ENCODE results near the gene KRTAP2-1. TPM values are rescaled to one million over a fixed set of nuclear protein-coding genes. Genes with fewer than 3 reads are reported as not detected.
"Not testable (repeated sequence)": the region's sequence is repeated elsewhere in the genome, so short reads cannot be mapped to it uniquely, and the experiment has no call there.

KRTAP2-1 gene
- total RNA-seq, 1 donor from 2014 or later: not detected

DNA sequence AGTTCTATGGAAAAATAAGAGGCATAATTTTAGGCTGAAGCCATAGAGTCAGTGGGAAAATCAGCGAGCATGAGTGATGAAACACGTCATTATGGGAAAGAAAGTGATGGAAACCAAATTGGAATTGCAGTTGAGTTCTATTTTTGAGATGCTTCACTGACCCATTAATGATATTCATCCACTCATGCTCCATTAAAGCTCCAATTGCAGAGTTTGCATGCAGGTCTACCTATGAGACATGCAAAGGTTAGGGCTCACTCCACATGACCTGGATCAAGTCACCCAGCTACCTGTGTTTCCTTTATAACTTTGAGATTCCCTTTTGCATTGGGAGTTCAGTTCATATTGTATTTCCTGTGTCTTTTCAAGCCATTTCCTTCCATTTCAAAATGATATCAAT is 26.6 kb upstream of the KRTAP2-1 start:
- no peak for TF ChIP-seq CTCF (IDR thresholded peaks at IDR 0.05)
- Mint-ChIP-seq H3K27me3 (ENCODE audit: low read depth) (no peaks in the 10 kb centered on the region), H3K4me1 (ENCODE audit: low read depth) (no peaks in the 10 kb centered on the region), H3K4me3 (ENCODE audit: unreplicated experiment) (no peak overlapping the region), H3K27ac (ENCODE audit: unreplicated experiment) (no peak overlapping the region), H3K9me3 (ENCODE audit: low read depth) (no peaks in the 10 kb centered on the region), H3K36me3 (ENCODE audit: low read depth) (no peaks in the 10 kb centered on the region)
- no peak for DNase-seq (ENCODE audit: low spot score)

- H3K4me1 Mint-ChIP-seq (ENCODE audit: low read depth): no peaks in the 10 kb centered on the region
- H3K27me3 Mint-ChIP-seq (ENCODE audit: low read depth): no peaks in the 10 kb centered on the region
- no peaks in the 10 kb centered on the region for H3K9me3 Mint-ChIP-seq (ENCODE audit: low read depth)
- no peak for DNase-seq (ENCODE audit: low spot score)
- TF ChIP-seq CTCF (IDR thresholded peaks at IDR 0.05): no peak
- no peak overlapping the region for H3K27ac Mint-ChIP-seq (ENCODE audit: unreplicated experiment)
- H3K36me3 Mint-ChIP-seq (ENCODE audit: low read depth): no peaks in the 10 kb centered on the region
- no peak overlapping the region for H3K4me3 Mint-ChIP-seq (ENCODE audit: unreplicated experiment)
Observed at GRCh38 chr17:41071606-41072360, 24.7 kb upstream of the KRTAP2-1 start.

DNA sequence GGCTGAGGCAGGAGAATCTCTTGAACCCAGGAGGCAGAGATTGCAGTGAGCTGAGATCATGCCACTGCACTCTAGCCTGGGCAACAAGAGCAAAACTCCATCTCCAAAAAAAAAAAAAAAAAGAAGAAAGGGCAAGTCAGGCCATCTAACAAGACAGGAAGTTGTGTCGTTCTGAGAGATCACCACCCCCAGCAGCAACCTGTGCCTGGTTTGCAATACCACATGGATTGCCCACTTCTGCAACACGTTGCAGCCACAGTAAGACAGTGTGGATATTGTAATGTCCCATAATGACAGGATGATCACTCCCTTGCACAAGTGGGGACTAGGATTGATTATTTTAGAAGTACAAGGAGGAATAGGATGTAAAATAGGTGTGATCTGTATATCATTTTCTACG is 21.9 kb upstream of the KRTAP2-1 start:
- Mint-ChIP-seq H3K27ac (ENCODE audit: unreplicated experiment) (no peak overlapping the region), H3K36me3 (ENCODE audit: low read depth) (no peaks in the 10 kb centered on the region), H3K4me1 (ENCODE audit: low read depth) (peaks cover 10% of the 10 kb centered on the region), H3K9me3 (ENCODE audit: low read depth) (no peaks in the 10 kb centered on the region), H3K27me3 (ENCODE audit: low read depth) (no peaks in the 10 kb centered on the region), H3K4me3 (ENCODE audit: unreplicated experiment) (no peak overlapping the region)
- DNase-seq (ENCODE audit: low spot score): no peak
- no peak for TF ChIP-seq CTCF (IDR thresholded peaks at IDR 0.05)

GRCh38 chr17:41067281-41067680 is 20.2 kb upstream of the KRTAP2-1 start:
- H3K27ac Mint-ChIP-seq (ENCODE audit: unreplicated experiment): no peak overlapping the region
- H3K4me1 Mint-ChIP-seq (ENCODE audit: low read depth): peaks cover 24% of the 10 kb centered on the region
- H3K27me3 Mint-ChIP-seq (ENCODE audit: low read depth): no peaks in the 10 kb centered on the region
- H3K9me3 Mint-ChIP-seq (ENCODE audit: low read depth): no peaks in the 10 kb centered on the region
- no peak for TF ChIP-seq CTCF (IDR thresholded peaks at IDR 0.05)
- no peak overlapping the region for H3K4me3 Mint-ChIP-seq (ENCODE audit: unreplicated experiment)
- no peaks in the 10 kb centered on the region for H3K36me3 Mint-ChIP-seq (ENCODE audit: low read depth)
- DNase-seq (ENCODE audit: low spot score): no peak

DNA sequence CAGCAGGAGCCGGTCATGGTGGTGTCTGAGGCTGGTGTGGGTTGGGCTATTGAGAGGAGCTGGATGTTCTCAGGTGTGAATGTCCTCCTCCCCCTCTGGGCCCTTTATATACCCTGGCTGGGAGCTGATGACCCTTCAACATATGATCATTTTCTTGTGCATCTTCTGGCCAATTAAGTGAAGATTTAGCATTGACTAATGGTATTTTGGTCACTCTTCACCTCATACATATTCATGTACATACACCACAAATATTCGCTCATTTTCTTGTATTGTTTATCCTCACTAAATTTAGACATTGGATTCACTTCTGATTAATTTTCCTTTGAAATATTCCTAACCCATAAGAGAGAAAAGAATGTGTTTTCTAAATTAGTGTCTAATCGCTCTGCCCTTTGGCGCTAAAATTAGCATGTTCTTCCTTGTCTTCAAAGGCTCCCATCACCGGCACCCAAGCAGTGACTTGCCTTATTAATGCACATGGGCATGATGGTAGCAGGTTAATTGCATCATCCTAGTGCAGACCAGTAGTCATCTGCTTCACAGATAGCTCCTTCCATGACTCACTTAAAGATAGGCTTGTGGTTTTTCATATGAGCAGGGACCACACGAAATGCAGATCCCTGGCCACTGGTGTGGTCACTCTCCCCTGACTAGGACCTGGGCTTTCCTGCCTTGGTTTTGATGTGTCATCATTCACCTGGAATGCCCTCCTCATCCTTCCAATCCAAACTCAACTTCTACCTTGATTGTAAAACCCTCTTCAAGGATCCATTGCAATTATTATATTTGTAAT is 18.9 kb upstream of the KRTAP2-1 start, which contains the start of gene KRTAP2-4:
KRTAP2-4 (minus strand) TSS at position 51 of the 796 bp plus-strand sequence; CDS start at position 17, 34 bp downstream.
- Mint-ChIP-seq H3K4me3 (ENCODE audit: unreplicated experiment) (no peak within 1 kb of the TSS), H3K27ac (ENCODE audit: unreplicated experiment) (no peak within 1 kb of the TSS), H3K36me3 (ENCODE audit: low read depth) (no peaks in the 10 kb centered on the region), H3K4me1 (ENCODE audit: low read depth) (peaks cover 36% of the 10 kb centered on the region), H3K27me3 (ENCODE audit: low read depth) (no peaks in the 10 kb centered on the region), H3K9me3 (ENCODE audit: low read depth) (no peaks in the 10 kb centered on the region)
- DNase-seq (ENCODE audit: low spot score): no peak
- TF ChIP-seq CTCF (IDR thresholded peaks at IDR 0.05): no peak

DNA sequence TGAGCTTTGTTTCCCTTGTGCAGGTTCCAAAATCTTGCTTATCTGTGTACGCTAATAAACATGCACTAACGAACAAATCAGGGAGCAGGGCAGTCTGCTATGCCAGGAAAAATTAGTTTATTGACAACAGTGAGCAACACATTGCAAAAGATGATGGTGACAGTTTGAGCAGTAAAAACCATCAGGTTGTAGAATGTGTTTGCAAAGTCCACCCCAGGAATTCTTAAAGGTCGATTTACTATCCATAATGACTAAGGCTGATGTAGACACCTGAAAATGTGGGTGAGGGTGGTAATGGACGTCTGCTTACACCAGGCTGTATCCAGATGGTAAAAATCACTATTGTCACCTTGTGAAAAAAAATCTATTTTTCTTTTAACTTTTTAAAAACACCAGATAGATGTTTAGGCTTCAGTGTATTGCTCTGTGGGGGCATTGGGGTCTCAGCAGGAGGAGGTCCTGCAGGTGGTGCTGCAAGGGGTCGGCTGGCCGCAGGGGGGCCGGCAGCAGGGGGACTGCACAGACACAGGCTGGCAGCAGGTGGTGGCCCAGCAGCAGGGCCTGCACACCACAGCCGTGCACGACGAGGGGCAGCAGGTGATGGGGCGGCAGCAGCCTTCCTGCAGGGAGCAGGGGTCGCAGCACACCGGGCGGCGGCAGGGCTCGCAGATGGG is 18.0 kb upstream of the KRTAP2-1 start:
- H3K27me3 Mint-ChIP-seq (ENCODE audit: low read depth); H3K4me3 Mint-ChIP-seq (ENCODE audit: unreplicated experiment): not testable (repeated sequence)
- H3K4me1 Mint-ChIP-seq (ENCODE audit: low read depth): peaks cover 45% of the 10 kb centered on the region

More for the DNA sequence above, 18.0 kb upstream of the KRTAP2-1 start:
- H3K36me3 Mint-ChIP-seq (ENCODE audit: low read depth); H3K27ac Mint-ChIP-seq (ENCODE audit: unreplicated experiment); DNase-seq (ENCODE audit: low spot score); H3K9me3 Mint-ChIP-seq (ENCODE audit: low read depth): not testable (repeated sequence)
